ENCODE data around the gene SLC44A5.
"Not testable (repeated sequence)": the region's sequence is repeated elsewhere in the genome, so short reads cannot be mapped to it uniquely, and the experiment has no call there.

SLC44A5 gene

DNA sequence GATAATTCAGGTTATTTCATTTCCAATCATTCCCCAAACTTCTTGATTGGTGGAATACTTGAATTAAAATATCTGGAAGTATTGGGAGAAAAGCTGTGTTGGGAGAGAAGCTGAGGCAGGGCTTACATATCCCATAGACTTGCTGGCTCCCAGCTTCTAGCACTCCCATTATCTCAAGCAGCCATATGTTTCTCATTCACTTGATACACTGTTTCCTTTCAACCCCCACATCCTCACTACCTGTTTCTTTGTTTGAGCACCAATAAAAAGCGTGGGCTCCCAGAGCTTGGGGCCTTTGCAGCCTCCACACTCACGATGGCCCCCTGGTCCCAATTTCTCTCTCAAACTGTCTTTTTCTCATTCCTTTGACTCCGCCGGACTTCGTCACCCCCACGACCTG, 256.6 kb downstream of the SLC44A5 start:
- not testable (repeated sequence) for DNase-seq

- no peak for DNase-seq
Measured at GRCh38 chr1:75353051-75353450, 257.9 kb downstream of the SLC44A5 start.

DNA sequence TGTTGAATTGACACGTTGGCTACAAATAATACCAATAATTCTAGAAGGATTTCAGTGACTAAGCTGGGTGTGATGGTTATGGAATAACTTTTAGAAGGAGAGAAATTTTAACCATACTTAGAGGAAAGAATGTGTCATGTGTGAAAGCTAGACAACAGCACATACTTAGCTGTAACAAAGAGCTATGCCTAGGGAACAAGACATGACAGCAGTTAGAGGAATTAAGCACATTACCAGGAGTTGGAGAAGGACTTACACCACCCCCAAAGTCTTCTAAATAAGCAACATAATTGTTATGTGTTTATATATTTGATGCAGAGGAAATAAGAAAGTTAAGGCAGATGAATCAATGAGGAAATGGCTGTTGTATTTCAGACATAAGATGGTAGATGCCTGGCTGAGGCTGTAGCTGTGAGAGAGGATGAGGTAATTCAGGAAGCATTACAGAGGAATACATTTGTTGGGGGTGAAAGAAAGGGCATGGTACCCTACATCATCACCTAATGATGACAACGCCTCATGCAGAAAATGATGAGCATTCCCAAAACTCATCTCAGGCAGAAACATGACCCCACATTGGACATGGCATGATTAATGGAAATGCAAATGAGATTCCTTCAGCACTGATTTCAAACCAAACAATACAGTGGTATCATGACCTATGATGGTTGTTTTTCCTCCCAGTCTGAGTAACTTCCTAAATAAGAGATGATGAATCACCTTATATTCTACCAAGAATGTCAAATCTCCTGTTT, 265.2 kb downstream of the SLC44A5 start:
- no peak for DNase-seq

DNA sequence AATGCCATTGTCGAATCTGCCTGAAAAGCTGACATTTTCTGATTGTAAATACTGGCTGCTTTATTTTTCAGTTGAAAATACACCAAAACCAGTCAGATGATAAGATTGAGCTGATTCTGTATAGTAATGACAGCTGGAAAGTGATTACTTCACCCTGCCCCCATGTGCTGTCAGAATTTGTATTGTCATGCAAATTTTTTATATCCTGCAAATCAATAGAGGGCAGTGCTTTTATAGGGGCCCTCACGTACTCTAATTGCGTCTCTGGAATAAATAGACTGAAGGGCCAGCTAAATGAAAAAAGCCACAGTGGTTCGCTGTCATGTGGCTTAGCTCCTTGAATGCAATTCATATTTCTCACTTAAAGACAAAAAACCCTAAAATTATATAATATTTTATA, 268.1 kb downstream of the SLC44A5 start:
- no peak for DNase-seq

DNA sequence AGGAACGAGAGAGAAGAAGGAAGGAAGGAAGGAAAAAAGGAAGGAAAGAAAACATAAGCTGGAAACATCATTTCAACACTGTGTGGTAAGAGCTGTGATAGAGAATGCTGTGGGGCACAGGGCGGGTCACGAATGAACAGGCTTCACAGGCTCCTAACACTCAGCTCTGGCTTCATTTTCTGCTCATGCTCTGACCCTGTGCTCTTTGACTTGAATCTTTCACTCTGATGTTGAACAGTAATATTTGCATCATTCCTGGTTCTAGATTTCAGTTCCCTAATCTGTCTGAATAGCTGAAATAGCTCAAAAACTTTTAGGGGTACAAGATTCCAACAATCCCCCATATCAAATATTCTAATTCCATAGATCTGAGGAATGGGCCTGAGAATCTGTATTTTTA, 269.4 kb downstream of the SLC44A5 start:
- no peak for DNase-seq

GRCh38 chr1:75338616-75339483, 272.1 kb downstream of the SLC44A5 start:
- DNase-seq = no peak

DNA sequence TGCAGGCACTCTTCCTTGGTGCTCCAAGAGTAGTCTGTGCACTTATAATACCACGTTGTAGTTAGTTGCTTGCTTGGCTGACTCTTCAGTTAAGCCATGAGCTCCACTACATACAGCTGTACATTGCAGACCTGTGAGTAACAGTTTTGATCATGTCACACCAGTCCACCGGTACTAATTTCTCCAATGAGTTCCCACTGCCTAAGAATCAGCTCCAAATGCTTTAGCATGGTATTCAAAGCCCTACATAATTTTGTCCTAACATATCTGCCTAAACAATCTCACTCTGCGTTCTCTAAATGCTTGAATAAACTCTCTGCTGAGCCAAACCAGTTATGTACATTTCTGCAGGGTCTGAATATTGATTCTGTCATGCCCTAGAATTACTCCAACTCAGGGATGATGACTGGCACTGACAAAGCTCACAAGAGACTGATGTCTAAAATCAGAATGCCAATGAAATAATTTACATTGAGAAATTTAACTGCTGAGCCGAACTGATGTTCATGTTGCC, 276.0 kb downstream of the SLC44A5 start:
- no peak for DNase-seq

DNA sequence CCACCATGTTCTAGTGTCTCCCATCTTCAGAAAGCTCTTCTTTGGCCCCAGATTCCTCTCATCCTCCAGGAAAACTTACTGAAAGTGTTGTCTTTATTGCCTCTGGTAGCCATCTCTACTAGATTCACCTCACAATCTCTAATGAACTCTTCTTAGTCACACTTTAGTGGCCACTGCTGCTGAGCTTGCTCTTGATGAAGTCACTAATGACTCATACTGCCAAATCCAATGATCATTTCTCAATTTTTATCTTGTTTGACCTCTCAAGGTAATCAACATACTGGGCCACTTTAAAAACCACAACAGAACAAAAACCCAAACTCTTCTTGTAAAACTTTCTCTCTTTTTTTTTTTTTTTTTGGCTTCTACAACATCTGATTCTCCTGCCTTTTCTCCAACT, 280.3 kb downstream of the SLC44A5 start:
- no peak for DNase-seq

GRCh38 chr1:75328691-75329090, 282.2 kb downstream of the SLC44A5 start:
- DNase-seq = no peak

GRCh38 chr1:75327395-75327794, 283.5 kb downstream of the SLC44A5 start:
- no peak for DNase-seq

- no peak for DNase-seq
Measured at GRCh38 chr1:75317976-75318375, 292.9 kb downstream of the SLC44A5 start.

DNA sequence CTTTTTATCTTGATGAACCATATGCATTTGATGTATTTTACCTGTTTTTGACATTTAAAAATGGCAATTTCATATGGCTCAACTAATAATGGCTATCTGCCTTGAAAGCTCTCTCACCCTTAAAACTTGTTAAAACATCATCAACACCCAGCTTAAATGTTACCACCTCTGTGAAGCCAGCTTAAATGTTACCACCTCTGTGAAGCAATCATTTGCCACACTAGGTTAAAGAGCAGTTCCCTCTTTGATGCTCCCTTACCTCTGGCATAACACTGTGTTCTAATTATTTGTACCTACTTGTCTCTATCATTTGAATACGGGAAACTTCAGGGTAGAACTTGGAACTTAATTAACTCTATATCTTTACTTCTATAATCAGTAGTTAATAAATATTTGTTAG, 294.7 kb downstream of the SLC44A5 start:
- DNase-seq = no peak

GRCh38 chr1:75312620-75313019, 298.3 kb downstream of the SLC44A5 start:
- DNase-seq = no peak

GRCh38 chr1:75310067-75310466, 300.8 kb downstream of the SLC44A5 start:
- DNase-seq = no peak

- no peak for DNase-seq
Measured at GRCh38 chr1:75308365-75308764, 302.5 kb downstream of the SLC44A5 start.

- DNase-seq = no peak
Measured at GRCh38 chr1:75305061-75305460, 305.9 kb downstream of the SLC44A5 start.

GRCh38 chr1:75293270-75293669, 317.6 kb downstream of the SLC44A5 start:
- DNase-seq = no peak

GRCh38 chr1:75292013-75292412, 318.9 kb downstream of the SLC44A5 start:
- no peak for DNase-seq

- no peak for DNase-seq
Measured at GRCh38 chr1:75276385-75276784, 334.5 kb downstream of the SLC44A5 start.

DNA sequence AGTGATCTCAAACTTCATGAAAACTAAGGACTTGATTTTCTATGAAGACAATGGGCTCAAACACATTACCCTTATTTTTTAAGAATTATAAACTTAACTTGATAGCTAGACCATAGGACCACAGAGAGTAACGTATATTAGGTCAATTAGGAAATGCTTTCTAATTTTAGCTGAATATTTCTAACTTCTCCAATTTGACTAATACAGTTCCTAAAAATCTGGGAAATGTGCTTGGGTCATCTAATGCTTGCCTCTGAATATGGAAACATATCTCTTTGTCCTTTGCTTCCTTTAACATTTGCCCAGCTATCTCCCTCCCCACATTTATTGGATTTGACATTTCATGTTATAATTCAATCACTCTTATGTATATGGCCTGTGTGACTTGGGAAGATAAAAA, 335.3 kb downstream of the SLC44A5 start:
- DNase-seq = peak; percentile 37 to 42

DNA sequence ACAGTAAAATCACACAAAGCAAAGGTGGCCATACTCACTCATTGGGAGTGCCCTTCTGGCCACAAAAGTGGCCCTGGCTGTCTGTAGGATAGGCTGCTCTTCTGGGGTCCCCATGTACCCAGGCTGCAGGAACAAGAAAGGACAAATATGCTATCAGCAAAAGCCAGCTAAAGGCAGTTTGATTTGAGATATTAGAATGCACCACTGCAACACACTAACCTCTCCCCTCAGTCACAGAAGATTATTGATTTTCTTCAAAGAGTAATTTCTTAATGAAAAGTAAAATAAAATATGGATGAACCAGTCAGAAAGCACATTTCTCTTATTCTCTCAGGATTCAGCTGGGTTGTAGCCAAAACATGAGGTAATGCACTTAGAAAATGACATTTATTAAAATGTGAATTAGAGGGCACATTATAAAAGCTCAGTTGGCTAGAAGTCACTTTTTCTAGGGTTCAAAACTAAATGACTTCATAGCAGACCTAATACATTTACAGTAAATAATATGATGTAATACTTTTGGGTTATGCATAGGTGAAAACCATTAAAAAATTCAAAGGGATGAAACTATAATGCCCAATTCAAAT, 335.9 kb downstream of the SLC44A5 start:
- no peak for DNase-seq

DNA sequence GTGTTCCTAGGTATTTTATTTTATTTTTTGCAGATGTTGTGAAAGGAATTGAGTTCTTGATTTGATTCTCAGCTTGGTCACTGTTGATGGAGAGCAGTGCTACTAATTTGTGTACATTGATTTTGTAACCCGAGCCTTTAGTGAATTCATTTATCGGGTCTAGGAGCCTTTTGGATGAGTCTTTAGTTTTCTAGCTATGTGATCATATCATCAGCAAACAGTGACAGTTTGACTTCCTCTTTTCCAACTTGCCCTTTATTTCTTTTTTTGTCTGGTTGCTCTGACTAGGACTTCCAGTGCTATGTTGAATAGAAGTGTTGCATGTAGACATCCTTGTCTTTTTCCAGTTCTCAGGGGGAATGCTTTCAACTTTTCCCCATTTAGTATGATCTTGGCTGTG, 337.8 kb downstream of the SLC44A5 start:
- peak; percentile 13 to 44 for DNase-seq

DNA sequence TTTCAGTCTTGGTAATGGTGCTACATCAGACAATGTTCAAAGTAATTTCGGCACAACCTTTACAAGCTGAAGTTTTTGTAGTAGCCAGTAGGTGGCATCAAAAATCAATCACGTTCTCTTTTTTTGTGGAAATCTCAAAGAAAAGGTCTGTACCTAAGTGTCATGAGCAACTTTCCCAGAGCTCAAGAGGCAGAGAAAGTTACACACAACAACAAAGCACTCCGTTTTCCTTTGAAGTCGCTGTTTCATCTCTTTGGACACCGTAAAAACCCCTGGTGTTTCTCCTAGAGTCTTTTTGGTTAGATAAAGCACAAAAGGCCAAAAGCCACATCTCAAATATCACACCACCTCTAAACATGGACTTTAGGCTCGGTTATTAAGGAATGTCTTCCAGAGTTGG, 345.1 kb downstream of the SLC44A5 start:
- peak in 1 of 2 donors; percentile 51 for DNase-seq

- DNase-seq = no peak
Measured at GRCh38 chr1:75264112-75264511, 346.8 kb downstream of the SLC44A5 start.

Measured in inflammatory macrophage treated with lipopolysaccharide for 1 hour (primary cell).